Activated naive CD4-positive, alpha-beta T cell treated with anti-CD3 and anti-CD28 coated beads, Interleukin-2, amount 50 U/mL, for 16 hours (primary cell): ENCODE measurements around the gene IKZF4.

ENCODE experiments used
- DNase-seq: peaks from one replicate; pipeline ENCODE4 v3.0.0-alpha.2; 2020

IKZF4 gene

GRCh38 chr12:56086096-56086495 lies 65.3 kb downstream of the IKZF4 start:
- DNase-seq, result no peak

- DNase-seq, result no peak
Measured at GRCh38 chr12:56086608-56087007, 65.8 kb downstream of the IKZF4 start.

GRCh38 chr12:56087220-56087619 lies 66.4 kb downstream of the IKZF4 start:
- no peak for DNase-seq
